Caco-2 (cell line): ENCODE results near the gene CACTIN. TPM values are rescaled to one million over a fixed set of nuclear protein-coding genes. Genes with fewer than 3 reads are reported as not detected.
"Not testable (repeated sequence)": the region's sequence is repeated elsewhere in the genome, so short reads cannot be mapped to it uniquely, and the experiment has no call there.

ENCODE experiments used
- BruUV-seq: library from RNA; stranded (reverse); fragments of 400-500 nt; replicated peaks from 2 replicates; lab custom pipeline; 2021; lab: Mats Ljungman, UMichigan
- CTCF ChIA-PET: fragments of 300-600 bp; sonication (Branson Sonifier 250); formaldehyde crosslinking; loops from one replicate; lab custom pipeline; 2022; ENCODE audit warnings: antibody characterized with exemption; lab: Charles Lee
- POLR2A ChIA-PET: fragments of 300-600 bp; sonication (Branson Sonifier 250); formaldehyde crosslinking; loops from one replicate; lab custom pipeline; 2022; ENCODE audit warnings: antibody characterized with exemption; lab: Charles Lee
- DNase-seq, 2 experiments: peaks; one replicate each; pipeline versions ENCODE4 v3.0.0 to v3.0.0-alpha.2; 2020 to 2022
- H3K27me3 ChIP-seq: replicated peaks from 2 replicates; pipeline ENCODE4 v1.6.0; 2011; ENCODE audit warnings: low read length; ENCODE audit not compliant: control insufficient read depth, insufficient read depth
- H3K36me3 ChIP-seq: 2 replicates; pipeline ENCODE4 v1.5.1; 2011; ENCODE audit warnings: low read length; ENCODE audit not compliant: control insufficient read depth, insufficient read depth
- H3K4me1 ChIP-seq: fragments of 250-450 bp; sonication (Bioruptor Pico); 2 replicates; pipeline ENCODE4 v1.5.1; 2020; ENCODE audit warnings: mild to moderate bottlenecking
- H3K4me3 ChIP-seq: 2 replicates; pipeline ENCODE4 v1.5.1; 2011; ENCODE audit warnings: low read depth, mild to moderate bottlenecking, control low read depth, low read length
- H3K9me3 ChIP-seq: fragments of 250-450 bp; sonication (Bioruptor Pico); 2 replicates; pipeline ENCODE4 v1.5.1; 2020; ENCODE audit warnings: mild to moderate bottlenecking, moderate library complexity
- H3K27ac Mint-ChIP-seq: one replicate; pipeline ENCODE4 v1.8.0; 2022; ENCODE audit warnings: mixed read lengths; ENCODE audit not compliant: unreplicated experiment
- H3K27me3 Mint-ChIP-seq: one replicate; pipeline ENCODE4 v1.8.0; 2022; ENCODE audit warnings: mixed read lengths; ENCODE audit not compliant: insufficient read depth, unreplicated experiment
- H3K36me3 Mint-ChIP-seq: one replicate; pipeline ENCODE4 v1.8.0; 2022; ENCODE audit warnings: mild to moderate bottlenecking, mixed read lengths; ENCODE audit not compliant: insufficient read depth, unreplicated experiment
- H3K4me1 Mint-ChIP-seq: one replicate; pipeline ENCODE4 v1.8.0; 2022; ENCODE audit warnings: low read depth, mixed read lengths; ENCODE audit not compliant: unreplicated experiment
- H3K4me3 Mint-ChIP-seq: one replicate; pipeline ENCODE4 v1.8.0; 2022; ENCODE audit warnings: mild to moderate bottlenecking, moderate library complexity, mixed read lengths; ENCODE audit not compliant: unreplicated experiment
- H3K9me3 Mint-ChIP-seq: one replicate; pipeline ENCODE4 v1.8.0; 2022; ENCODE audit warnings: mixed read lengths; ENCODE audit not compliant: unreplicated experiment
- CTCF ChIP-seq, 2 experiments: fragments of 200-600 bp in 1 of 2; IDR thresholded peaks; 1 replicate in 1 of 2; 2 replicates in 1 of 2; pipeline versions ENCODE4 v1.5.1 to v1.8.0; 2011 to 2022; ENCODE audit warnings: antibody characterized with exemption in 1 of 2, control low read depth in 1 of 2, inconsistent platforms in 1 of 2, low read depth in 1 of 2, low read length in 1 of 2, mild to moderate bottlenecking in 1 of 2, moderate library complexity in 1 of 2; ENCODE audit not compliant: insufficient read depth in 1 of 2, severe bottlenecking in 1 of 2, unreplicated experiment in 1 of 2
- intact Hi-C: fragments of 100-400 bp; cut with micrococcal nuclease; formaldehyde crosslinking; loops from one replicate; pipeline ENCODE4 v1.10.0; 2022; ENCODE audit not compliant: unreplicated experiment
- total RNA-seq: library from RNA; stranded (reverse); gene quantifications from 2 replicates; pipeline ENCODE4 v1.2.3, GENCODE V29; 2022

The CACTIN gene
- total RNA-seq, 1 experiment from 2014 or later = 33.9 TPM

DNA sequence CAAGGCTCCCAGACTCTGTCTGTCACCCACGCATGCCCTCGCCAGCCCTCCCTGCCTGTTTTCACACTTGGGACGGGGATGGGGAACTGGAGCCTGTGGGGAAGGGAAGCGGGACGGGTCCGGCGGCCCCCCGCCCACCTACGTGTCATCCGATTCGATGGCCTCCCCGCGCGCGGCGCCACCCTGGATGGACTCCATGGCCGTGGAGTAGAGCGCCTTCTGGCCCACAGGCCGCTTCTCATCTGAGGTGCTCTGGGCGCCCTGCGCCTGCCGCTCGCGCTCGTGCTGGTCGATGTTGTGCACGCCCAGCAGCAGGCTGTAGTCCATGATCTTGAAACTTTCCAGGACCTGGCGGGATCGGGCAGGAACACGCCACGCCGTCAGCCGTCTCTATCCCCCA lies 25.1 kb upstream of the CACTIN start:
- H3K9me3 Mint-ChIP-seq = no peaks in the 10 kb centered on the region
- H3K4me1 Mint-ChIP-seq = no peaks in the 10 kb centered on the region
- no peak overlapping the region for H3K4me3 Mint-ChIP-seq
- H3K4me1 ChIP-seq = no peaks in the 10 kb centered on the region
- H3K27ac Mint-ChIP-seq = no peak overlapping the region
- TF ChIP-seq CTCF (IDR thresholded peaks at IDR 0.05; ENCODE audit: insufficient read depth in 1 of 2, low read depth in 1 of 2, low read length in 1 of 2, severe bottlenecking in 1 of 2, unreplicated experiment in 1 of 2) = no peak
- H3K4me3 ChIP-seq = no peak overlapping the region
- no peaks in the 10 kb centered on the region for H3K9me3 ChIP-seq
- peaks cover 15% of the 10 kb centered on the region for H3K36me3 Mint-ChIP-seq
- POLR2A ChIA-PET = no interaction called here
- no peak for DNase-seq
- no peaks in the 10 kb centered on the region for H3K27me3 Mint-ChIP-seq
- BruUV-seq = no TSS peak
- CTCF ChIA-PET = no interaction called here
- no peaks in the 10 kb centered on the region for H3K27me3 ChIP-seq
- intact Hi-C loops = no loop called here
- H3K36me3 ChIP-seq = no peaks in the 10 kb centered on the region

DNA sequence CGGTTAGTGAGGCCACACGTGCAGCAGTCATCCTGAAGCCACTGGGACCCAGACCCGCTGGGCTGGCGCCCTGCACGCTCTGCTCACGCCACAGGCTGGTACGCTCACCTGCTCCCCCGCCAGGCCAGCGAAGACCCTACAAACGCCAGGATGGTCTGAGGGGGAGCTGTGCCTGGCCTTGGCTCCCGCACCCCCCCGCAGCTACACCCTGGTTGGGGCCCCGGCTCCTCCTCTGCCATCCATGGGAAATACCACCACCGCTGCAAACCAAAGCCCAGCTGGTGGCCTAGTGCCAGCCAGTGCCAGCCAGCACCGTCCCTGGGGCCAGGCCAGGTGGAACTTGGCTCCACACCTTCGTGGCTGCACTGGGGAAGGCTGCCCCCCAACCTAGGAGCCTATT lies 23.3 kb upstream of the CACTIN start:
- intact Hi-C loops = no loop called here
- Mint-ChIP-seq H3K4me1 (no peaks in the 10 kb centered on the region), H3K9me3 (no peaks in the 10 kb centered on the region)

GRCh38 chr19:3648037-3648905 lies 21.7 kb upstream of the CACTIN start:
- no peak overlapping the region for H3K27ac Mint-ChIP-seq
- no peak overlapping the region for H3K4me3 ChIP-seq
- no peak for DNase-seq
- no peaks in the 10 kb centered on the region for H3K9me3 Mint-ChIP-seq
- no peaks in the 10 kb centered on the region for H3K27me3 ChIP-seq
- H3K9me3 ChIP-seq = no peaks in the 10 kb centered on the region
- H3K27me3 Mint-ChIP-seq = no peaks in the 10 kb centered on the region
- no peak overlapping the region for H3K4me3 Mint-ChIP-seq
- H3K4me1 ChIP-seq = no peaks in the 10 kb centered on the region
- ChIA-PET POLR2A (no interaction called here), CTCF (no interaction called here)
- intact Hi-C loops = no loop called here
- no peak for TF ChIP-seq CTCF (IDR thresholded peaks at IDR 0.05; ENCODE audit: insufficient read depth in 1 of 2, low read depth in 1 of 2, low read length in 1 of 2, severe bottlenecking in 1 of 2, unreplicated experiment in 1 of 2)
- H3K4me1 Mint-ChIP-seq = no peaks in the 10 kb centered on the region
- H3K36me3 Mint-ChIP-seq = peaks cover 12% of the 10 kb centered on the region
- no peaks in the 10 kb centered on the region for H3K36me3 ChIP-seq
- BruUV-seq = no TSS peak

More for the DNA sequence above, 23.3 kb upstream of the CACTIN start:
- Histone ChIP-seq H3K9me3 (no peaks in the 10 kb centered on the region), H3K27me3 (no peaks in the 10 kb centered on the region), H3K4me3 (no peak overlapping the region), H3K4me1 (no peaks in the 10 kb centered on the region), H3K36me3 (no peaks in the 10 kb centered on the region)
- no TSS peak for BruUV-seq
- Mint-ChIP-seq H3K27me3 (no peaks in the 10 kb centered on the region), H3K27ac (no peak overlapping the region), H3K4me3 (no peak overlapping the region), H3K36me3 (peaks cover 18% of the 10 kb centered on the region)
- no peak for DNase-seq
- ChIA-PET CTCF (no interaction called here), POLR2A (no interaction called here)
- TF ChIP-seq CTCF (IDR thresholded peaks at IDR 0.05; ENCODE audit: insufficient read depth in 1 of 2, low read depth in 1 of 2, low read length in 1 of 2, severe bottlenecking in 1 of 2, unreplicated experiment in 1 of 2) = no peak

- POLR2A ChIA-PET = not testable (repeated sequence)
Measured at GRCh38 chr19:3647102-3647501, 20.5 kb upstream of the CACTIN start.

More at GRCh38 chr19:3647102-3647501, 20.5 kb upstream of the CACTIN start:
- H3K27me3 Mint-ChIP-seq, H3K4me3 Mint-ChIP-seq, H3K9me3 ChIP-seq, H3K4me1 Mint-ChIP-seq, BruUV-seq, CTCF ChIA-PET, H3K27me3 ChIP-seq, H3K36me3 ChIP-seq, H3K9me3 Mint-ChIP-seq, intact Hi-C loops, DNase-seq, H3K4me3 ChIP-seq, H3K4me1 ChIP-seq, H3K27ac Mint-ChIP-seq: not testable (repeated sequence)
- peaks cover 12% of the 10 kb centered on the region for H3K36me3 Mint-ChIP-seq
